Mesothelial cell of epicardium (in vitro differentiated cells): ENCODE results near the gene SUCLG2. TPM values are rescaled to one million over a fixed set of nuclear protein-coding genes. Genes with fewer than 3 reads are reported as not detected.

Experiments
- DNase-seq, 2 experiments: peaks; one replicate each; pipeline ENCODE4 v3.0.0; 2021; ENCODE audit warnings: low spot score in 2 of 2; ENCODE audit not compliant: unreplicated experiment in 2 of 2
- H3K27ac Mint-ChIP-seq: 2 replicates; pipeline ENCODE4 v1.8.0; 2021; ENCODE audit warnings: mixed read lengths
- H3K27me3 Mint-ChIP-seq: 2 replicates; pipeline ENCODE4 v1.8.0; 2021; ENCODE audit warnings: low read depth, mixed read lengths
- H3K36me3 Mint-ChIP-seq: 2 replicates; pipeline ENCODE4 v1.8.0; 2021; ENCODE audit warnings: mixed read lengths
- H3K4me1 Mint-ChIP-seq: 2 replicates; pipeline ENCODE4 v1.8.0; 2021; ENCODE audit warnings: mixed read lengths
- H3K4me3 Mint-ChIP-seq: 2 replicates; pipeline ENCODE4 v1.8.0; 2021; ENCODE audit warnings: mild to moderate bottlenecking, moderate library complexity, mixed read lengths
- H3K9me3 Mint-ChIP-seq: 2 replicates; pipeline ENCODE4 v1.8.0; 2021; ENCODE audit warnings: mixed read lengths
- CTCF ChIP-seq: fragments of 200-600 bp; sonication (generic); IDR thresholded peaks from one replicate; pipeline ENCODE4 v1.5.0; 2021; ENCODE audit warnings: antibody characterized with exemption; ENCODE audit not compliant: unreplicated experiment
- total RNA-seq: library from RNA; stranded (reverse); gene quantifications from 3 replicates; pipeline ENCODE4 v1.2.1, GENCODE V29; 2021

SUCLG2 gene
- total RNA-seq, 1 donor from 2014 or later = 35.0 TPM

- Mint-ChIP-seq H3K9me3 (no peaks in the 10 kb centered on the region), H3K27ac (no peak overlapping the region), H3K4me3 (no peak overlapping the region), H3K4me1 (peaks cover 44% of the 10 kb centered on the region), H3K36me3 (peaks cover 6% of the 10 kb centered on the region), H3K27me3 (no peaks in the 10 kb centered on the region)
- no peak for TF ChIP-seq CTCF
- no peak for DNase-seq
Measured at GRCh38 chr3:67649681-67650080, 4.7 kb downstream of the SUCLG2 start.

- Mint-ChIP-seq H3K27ac (no peak overlapping the region), H3K4me3 (no peak overlapping the region), H3K27me3 (no peaks in the 10 kb centered on the region), H3K36me3 (peaks cover 9% of the 10 kb centered on the region), H3K9me3 (no peaks in the 10 kb centered on the region), H3K4me1 (peaks cover 43% of the 10 kb centered on the region)
- DNase-seq = no peak
- no peak for TF ChIP-seq CTCF
Measured at GRCh38 chr3:67648701-67649100, 5.7 kb downstream of the SUCLG2 start.

GRCh38 chr3:67648229-67648628 lies 6.2 kb downstream of the SUCLG2 start:
- Mint-ChIP-seq H3K4me3 (no peak overlapping the region), H3K27ac (no peak overlapping the region), H3K4me1 (peaks cover 39% of the 10 kb centered on the region), H3K36me3 (peaks cover 9% of the 10 kb centered on the region), H3K9me3 (no peaks in the 10 kb centered on the region), H3K27me3 (no peaks in the 10 kb centered on the region)
- TF ChIP-seq CTCF = no peak
- no peak for DNase-seq

- DNase-seq = no peak
- Mint-ChIP-seq H3K9me3 (no peaks in the 10 kb centered on the region), H3K4me1 (peaks cover 33% of the 10 kb centered on the region), H3K27ac (no peak overlapping the region), H3K27me3 (no peaks in the 10 kb centered on the region), H3K4me3 (no peak overlapping the region), H3K36me3 (peaks cover 10% of the 10 kb centered on the region)
- TF ChIP-seq CTCF = no peak
Measured at GRCh38 chr3:67647390-67647878, 7.0 kb downstream of the SUCLG2 start.

GRCh38 chr3:67646586-67647234 lies 7.7 kb downstream of the SUCLG2 start:
- no peaks in the 10 kb centered on the region for H3K27me3 Mint-ChIP-seq
- no peak overlapping the region for H3K27ac Mint-ChIP-seq
- DNase-seq = no peak
- H3K36me3 Mint-ChIP-seq = peaks cover 10% of the 10 kb centered on the region
- no peak overlapping the region for H3K4me3 Mint-ChIP-seq
- H3K9me3 Mint-ChIP-seq = no peaks in the 10 kb centered on the region
- H3K4me1 Mint-ChIP-seq = peaks cover 28% of the 10 kb centered on the region
- no peak for TF ChIP-seq CTCF
